ENCODE results near the gene ZNF750. TPM values are rescaled to one million over a fixed set of nuclear protein-coding genes. Genes with fewer than 3 reads are reported as not detected.
A peak's percentile ranks its signal among the peaks of the same experiment; 100 is the strongest.

Gene ZNF750
- total and polyA plus RNA-seq, 2 experiments from 2014 or later, result 0.13 to 0.17 TPM

DNA sequence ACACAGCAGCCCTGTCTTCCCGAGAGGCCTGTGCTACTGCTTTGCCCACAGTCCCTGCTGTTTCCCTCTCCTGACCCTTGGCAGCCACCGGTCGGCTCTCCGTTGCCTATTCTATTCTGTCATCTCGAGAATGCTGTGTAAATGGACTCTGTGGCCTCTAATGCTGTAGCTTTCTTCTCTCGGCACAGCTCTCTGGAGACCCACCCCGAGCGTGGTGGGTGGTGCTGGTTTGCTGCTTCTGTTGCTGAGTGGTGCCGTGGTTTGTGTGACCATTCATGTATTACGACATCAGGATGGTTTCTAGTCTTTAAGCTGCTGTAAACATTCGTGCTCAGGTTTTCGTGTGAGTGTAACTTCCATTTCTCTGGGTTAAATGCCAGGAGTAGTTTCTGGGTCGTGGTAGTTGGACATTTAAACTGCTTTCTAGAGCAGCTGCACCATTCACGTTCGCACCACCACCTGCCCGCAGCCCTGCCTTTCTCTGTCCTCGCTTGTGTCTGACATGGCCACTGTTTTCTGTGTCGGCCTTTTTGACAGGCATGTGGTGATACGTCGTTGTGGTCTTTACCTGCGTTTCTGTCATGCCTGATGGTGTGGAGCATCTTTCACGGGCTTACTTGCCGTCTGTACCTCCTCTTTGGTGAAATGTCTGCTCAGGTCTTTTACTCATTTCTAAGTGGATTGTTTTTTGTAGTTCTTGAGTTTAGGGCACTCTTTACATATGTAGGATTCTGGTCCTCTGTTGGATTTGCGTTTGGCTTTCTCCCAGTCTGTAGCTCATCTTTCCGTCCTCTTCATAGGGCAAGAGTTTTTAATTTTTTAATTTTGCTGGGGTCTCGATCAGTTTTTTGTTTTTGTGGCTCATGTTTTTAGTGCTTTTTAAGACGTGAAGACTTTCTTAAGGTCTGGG is 47.7 kb upstream of the ZNF750 start:
- no peaks in the 10 kb centered on the region for H3K27me3 ChIP-seq (ENCODE audit: insufficient read depth)
- peaks cover 1% of the 10 kb centered on the region for H3K27me3 Mint-ChIP-seq (ENCODE audit: insufficient read depth, low read depth, poor library complexity)
- peak overlapping the region; percentile 83; the same call in 1 of the 2 replicates for H3K27ac Mint-ChIP-seq
- no peaks in the 10 kb centered on the region for H3K9me3 Mint-ChIP-seq
- peaks cover 25% of the 10 kb centered on the region for H3K36me3 Mint-ChIP-seq (ENCODE audit: low read depth)
- no peak overlapping the region for H3K4me2 ChIP-seq
- H3K4me3 Mint-ChIP-seq, result no peak overlapping the region
- no peaks in the 10 kb centered on the region for H3K9me2 ChIP-seq (ENCODE audit: insufficient read depth)
- no peak for ATAC-seq
- no peak for DNase-seq (ENCODE audit: low spot score)
- TF ChIP-seq ZNF114 (CRISPR knock-in tag; IDR thresholded peaks at IDR 0.05) (no peak), NANOG (IDR thresholded peaks at IDR 0.05; ENCODE audit: borderline replicate concordance) (no peak), ZNF331 (CRISPR knock-in tag; IDR thresholded peaks at IDR 0.05; ENCODE audit: low read depth) (no peak), EZH2 (IDR thresholded peaks at IDR 0.05; ENCODE audit: low read depth, unreplicated experiment) (no peak), CREB1 (CRISPR knock-in tag; IDR thresholded peaks at IDR 0.05; ENCODE audit: low read depth) (no peak)
- TF ChIP-seq, protein P1, sequence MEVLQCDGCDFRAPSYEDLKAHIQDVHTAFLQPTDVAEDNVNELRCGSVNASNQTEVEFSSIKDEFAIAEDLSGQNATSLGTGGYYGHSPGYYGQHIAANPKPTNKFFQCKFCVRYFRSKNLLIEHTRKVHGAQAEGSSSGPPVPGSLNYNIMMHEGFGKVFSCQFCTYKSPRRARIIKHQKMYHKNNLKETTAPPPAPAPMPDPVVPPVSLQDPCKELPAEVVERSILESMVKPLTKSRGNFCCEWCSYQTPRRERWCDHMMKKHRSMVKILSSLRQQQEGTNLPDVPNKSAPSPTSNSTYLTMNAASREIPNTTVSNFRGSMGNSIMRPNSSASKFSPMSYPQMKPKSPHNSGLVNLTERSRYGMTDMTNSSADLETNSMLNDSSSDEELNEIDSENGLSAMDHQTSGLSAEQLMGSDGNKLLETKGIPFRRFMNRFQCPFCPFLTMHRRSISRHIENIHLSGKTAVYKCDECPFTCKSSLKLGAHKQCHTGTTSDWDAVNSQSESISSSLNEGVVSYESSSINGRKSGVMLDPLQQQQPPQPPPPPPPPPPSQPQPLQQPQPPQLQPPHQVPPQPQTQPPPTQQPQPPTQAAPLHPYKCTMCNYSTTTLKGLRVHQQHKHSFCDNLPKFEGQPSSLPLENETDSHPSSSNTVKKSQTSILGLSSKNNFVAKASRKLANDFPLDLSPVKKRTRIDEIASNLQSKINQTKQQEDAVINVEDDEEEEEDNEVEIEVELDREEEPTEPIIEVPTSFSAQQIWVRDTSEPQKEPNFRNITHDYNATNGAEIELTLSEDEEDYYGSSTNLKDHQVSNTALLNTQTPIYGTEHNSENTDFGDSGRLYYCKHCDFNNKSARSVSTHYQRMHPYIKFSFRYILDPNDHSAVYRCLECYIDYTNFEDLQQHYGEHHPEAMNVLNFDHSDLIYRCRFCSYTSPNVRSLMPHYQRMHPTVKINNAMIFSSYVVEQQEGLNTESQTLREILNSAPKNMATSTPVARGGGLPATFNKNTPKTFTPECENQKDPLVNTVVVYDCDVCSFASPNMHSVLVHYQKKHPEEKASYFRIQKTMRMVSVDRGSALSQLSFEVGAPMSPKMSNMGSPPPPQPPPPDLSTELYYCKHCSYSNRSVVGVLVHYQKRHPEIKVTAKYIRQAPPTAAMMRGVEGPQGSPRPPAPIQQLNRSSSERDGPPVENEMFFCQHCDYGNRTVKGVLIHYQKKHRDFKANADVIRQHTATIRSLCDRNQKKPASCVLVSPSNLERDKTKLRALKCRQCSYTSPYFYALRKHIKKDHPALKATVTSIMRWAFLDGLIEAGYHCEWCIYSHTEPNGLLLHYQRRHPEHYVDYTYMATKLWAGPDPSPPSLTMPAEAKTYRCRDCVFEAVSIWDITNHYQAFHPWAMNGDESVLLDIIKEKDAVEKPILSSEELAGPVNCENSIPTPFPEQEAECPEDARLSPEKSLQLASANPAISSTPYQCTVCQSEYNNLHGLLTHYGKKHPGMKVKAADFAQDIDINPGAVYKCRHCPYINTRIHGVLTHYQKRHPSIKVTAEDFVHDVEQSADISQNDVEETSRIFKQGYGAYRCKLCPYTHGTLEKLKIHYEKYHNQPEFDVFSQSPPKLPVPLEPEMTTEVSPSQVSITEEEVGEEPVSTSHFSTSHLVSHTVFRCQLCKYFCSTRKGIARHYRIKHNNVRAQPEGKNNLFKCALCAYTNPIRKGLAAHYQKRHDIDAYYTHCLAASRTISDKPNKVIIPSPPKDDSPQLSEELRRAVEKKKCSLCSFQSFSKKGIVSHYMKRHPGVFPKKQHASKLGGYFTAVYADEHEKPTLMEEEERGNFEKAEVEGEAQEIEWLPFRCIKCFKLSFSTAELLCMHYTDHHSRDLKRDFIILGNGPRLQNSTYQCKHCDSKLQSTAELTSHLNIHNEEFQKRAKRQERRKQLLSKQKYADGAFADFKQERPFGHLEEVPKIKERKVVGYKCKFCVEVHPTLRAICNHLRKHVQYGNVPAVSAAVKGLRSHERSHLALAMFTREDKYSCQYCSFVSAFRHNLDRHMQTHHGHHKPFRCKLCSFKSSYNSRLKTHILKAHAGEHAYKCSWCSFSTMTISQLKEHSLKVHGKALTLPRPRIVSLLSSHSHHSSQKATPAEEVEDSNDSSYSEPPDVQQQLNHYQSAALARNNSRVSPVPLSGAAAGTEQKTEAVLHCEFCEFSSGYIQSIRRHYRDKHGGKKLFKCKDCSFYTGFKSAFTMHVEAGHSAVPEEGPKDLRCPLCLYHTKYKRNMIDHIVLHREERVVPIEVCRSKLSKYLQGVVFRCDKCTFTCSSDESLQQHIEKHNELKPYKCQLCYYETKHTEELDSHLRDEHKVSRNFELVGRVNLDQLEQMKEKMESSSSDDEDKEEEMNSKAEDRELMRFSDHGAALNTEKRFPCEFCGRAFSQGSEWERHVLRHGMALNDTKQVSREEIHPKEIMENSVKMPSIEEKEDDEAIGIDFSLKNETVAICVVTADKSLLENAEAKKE (CRISPR knock-in tag; IDR thresholded peaks at IDR 0.05), result no peak
- no peak overlapping the region for H3K27ac ChIP-seq (ENCODE audit: low read depth)
- peaks cover 36% of the 10 kb centered on the region for H3K4me1 Mint-ChIP-seq
- H3K79me2 ChIP-seq (replicated peaks; ENCODE audit: insufficient read depth), result peaks cover 22% of the 10 kb centered on the region
- no peaks in the 10 kb centered on the region for H3K4me1 ChIP-seq (ENCODE audit: insufficient read depth)
- H3F3A ChIP-seq (replicated peaks; ENCODE audit: low read depth), result 0 out of 2 replicates have a peak, but pooled peaks cover 4% of the 10 kb centered on the region
- H3K4me3 ChIP-seq, result no peak overlapping the region
- H2AFZ ChIP-seq, result no peak overlapping the region
- H3K36me3 ChIP-seq (ENCODE audit: insufficient read depth), result no peaks in the 10 kb centered on the region
- peaks cover 7% of the 10 kb centered on the region for H4K20me1 ChIP-seq (replicated peaks; ENCODE audit: insufficient read depth)

Data from GM23338 (cell line).